ENCODE results near the gene B3GNT8. TPM values are rescaled to one million over a fixed set of nuclear protein-coding genes. Genes with fewer than 3 reads are reported as not detected.
"Not testable (repeated sequence)": the region's sequence is repeated elsewhere in the genome, so short reads cannot be mapped to it uniquely, and the experiment has no call there.

B3GNT8 gene
- 4.5 to 5.1 TPM (median 4.9 TPM) in 3 replicates for total RNA-seq

- Mint-ChIP-seq H3K4me1 (peaks cover 20% of the 10 kb centered on the region), H3K9me3 (no peaks in the 10 kb centered on the region), H3K36me3 (peaks cover 10% of the 10 kb centered on the region), H3K4me3 (peak within 1 kb of the TSS; percentile 81), H3K27me3 (ENCODE audit: low read depth) (no peaks in the 10 kb centered on the region), H3K27ac (peak within 1 kb of the TSS; percentile 93)
- TF ChIP-seq CTCF (IDR thresholded peaks at IDR 0.05; ENCODE audit: unreplicated experiment): no peak
- peak; percentile 65 to 71 for DNase-seq (ENCODE audit: low spot score in 2 of 2, unreplicated experiment in 2 of 2)
Observed at GRCh38 chr19:41426952-41427646, at the start of gene B3GNT8. B3GNT8 (minus strand) TSS chr19:41427374; CDS start chr19:41426778, 596 bp downstream.

GRCh38 chr19:41476583-41476982, 49.4 kb upstream of the B3GNT8 start:
- Mint-ChIP-seq H3K4me1 (no peaks in the 10 kb centered on the region), H3K9me3 (peaks cover 65% of the 10 kb centered on the region), H3K4me3 (no peak overlapping the region), H3K27ac (no peak overlapping the region), H3K36me3 (no peaks in the 10 kb centered on the region), H3K27me3 (ENCODE audit: low read depth) (no peaks in the 10 kb centered on the region)
- TF ChIP-seq CTCF (IDR thresholded peaks at IDR 0.05; ENCODE audit: unreplicated experiment): no peak
- no peak for DNase-seq (ENCODE audit: low spot score in 2 of 2, unreplicated experiment in 2 of 2)

- H3K36me3 Mint-ChIP-seq; H3K27ac Mint-ChIP-seq; H3K27me3 Mint-ChIP-seq (ENCODE audit: low read depth); DNase-seq (ENCODE audit: low spot score in 2 of 2, unreplicated experiment in 2 of 2); H3K4me1 Mint-ChIP-seq; H3K4me3 Mint-ChIP-seq: not testable (repeated sequence)
- H3K9me3 Mint-ChIP-seq: peaks cover 51% of the 10 kb centered on the region
Observed at GRCh38 chr19:41463257-41464256, 36.4 kb upstream of the B3GNT8 start.

GRCh38 chr19:41462497-41462896, 35.3 kb upstream of the B3GNT8 start:
- no peak for DNase-seq (ENCODE audit: low spot score in 2 of 2, unreplicated experiment in 2 of 2)
- Mint-ChIP-seq H3K4me1 (no peaks in the 10 kb centered on the region), H3K9me3 (peaks cover 53% of the 10 kb centered on the region), H3K4me3 (no peak overlapping the region), H3K27ac (no peak overlapping the region), H3K36me3 (no peaks in the 10 kb centered on the region), H3K27me3 (ENCODE audit: low read depth) (no peaks in the 10 kb centered on the region)
- no peak for TF ChIP-seq CTCF (IDR thresholded peaks at IDR 0.05; ENCODE audit: unreplicated experiment)

- TF ChIP-seq CTCF (IDR thresholded peaks at IDR 0.05; ENCODE audit: unreplicated experiment): no peak
- Mint-ChIP-seq H3K27ac (no peak overlapping the region), H3K9me3 (peaks cover 30% of the 10 kb centered on the region), H3K36me3 (no peaks in the 10 kb centered on the region), H3K27me3 (ENCODE audit: low read depth) (no peaks in the 10 kb centered on the region), H3K4me1 (no peaks in the 10 kb centered on the region), H3K4me3 (no peak overlapping the region)
- DNase-seq (ENCODE audit: low spot score in 2 of 2, unreplicated experiment in 2 of 2): no peak
Observed at GRCh38 chr19:41457241-41457640, 30.1 kb upstream of the B3GNT8 start.
